ES-I3 (cell line): Measurements from ENCODE around the gene MAP2K5.

ENCODE experiments used
- H3K36me3 ChIP-seq: 2 replicates; pipeline ENCODE4 v1.6.1; 2013; ENCODE audit warnings: mild to moderate bottlenecking, low read length, control low read depth, moderate library complexity; ENCODE audit not compliant: insufficient read depth
- H3K4me1 ChIP-seq: 2 replicates; pipeline ENCODE4 v1.6.1; 2013; ENCODE audit warnings: mild to moderate bottlenecking, control low read depth, low read length; ENCODE audit not compliant: insufficient read depth
- H3K9ac ChIP-seq: 2 replicates; pipeline ENCODE4 v1.6.1; 2013; ENCODE audit warnings: low read depth, mild to moderate bottlenecking, low read length, moderate library complexity
- H3K9me3 ChIP-seq: 2 replicates; pipeline ENCODE4 v1.6.1; 2013; ENCODE audit warnings: mild to moderate bottlenecking, low read length, moderate library complexity; ENCODE audit not compliant: control insufficient read depth, insufficient read depth

The MAP2K5 gene

DNA sequence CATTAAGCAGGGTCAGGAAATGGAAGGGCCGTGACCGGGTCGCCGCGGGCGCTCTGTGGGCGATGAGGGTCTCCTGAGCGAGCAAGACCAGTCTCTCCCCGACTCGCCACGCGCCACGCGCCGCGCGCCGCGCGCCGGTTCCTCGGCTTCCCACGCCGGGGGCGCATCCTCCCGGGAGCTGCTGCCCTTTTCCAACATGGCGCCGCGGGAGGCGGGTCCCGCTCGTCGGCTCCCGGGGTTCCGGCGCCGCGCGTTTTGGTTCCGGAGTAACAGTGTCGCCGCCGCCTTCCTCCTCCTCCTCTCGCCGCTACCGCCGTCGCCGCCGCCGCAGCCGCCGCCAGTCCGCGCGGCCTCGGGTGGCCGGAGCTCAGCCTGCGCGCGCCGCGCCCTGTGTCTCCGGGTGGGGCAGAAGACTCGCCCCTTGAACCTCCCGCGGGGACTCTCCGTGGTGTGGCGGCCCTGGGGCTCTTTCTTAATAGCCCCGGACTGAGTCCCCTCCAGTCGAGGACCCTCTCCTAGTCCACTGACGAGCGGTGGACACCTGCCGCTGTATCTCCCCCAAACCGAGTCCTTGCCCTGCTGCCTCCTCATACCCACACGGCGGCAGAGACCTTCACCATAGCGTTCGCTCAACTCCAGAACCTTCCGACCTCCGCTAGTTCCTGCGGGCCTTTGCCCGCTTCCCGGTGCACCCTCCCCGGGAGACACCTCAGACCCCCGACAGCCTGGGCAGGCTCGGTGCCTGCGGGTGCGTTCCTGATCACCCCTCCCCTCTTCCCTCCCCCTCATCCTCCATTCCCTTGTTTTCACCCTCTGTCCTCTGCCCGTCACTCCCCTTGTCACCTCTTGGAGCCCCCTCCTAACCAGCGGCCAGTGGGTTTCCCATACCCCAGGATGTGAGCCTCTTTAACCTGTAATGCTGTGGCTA lies at the start of gene MAP2K5:
MAP2K5 (plus strand) TSS at position 284 of the 928 bp plus-strand sequence; CDS start at position 917, 633 bp downstream.
- H3K4me1 ChIP-seq, result peaks cover under 1% of the 10 kb centered on the region; the same call in 1 of the 2 replicates
- H3K9me3 ChIP-seq, result no peaks in the 10 kb centered on the region
- no peaks in the 10 kb centered on the region; the same call in 1 of the 2 replicates for H3K36me3 ChIP-seq
- peak within 1 kb of the TSS; percentile 88 for H3K9ac ChIP-seq

DNA sequence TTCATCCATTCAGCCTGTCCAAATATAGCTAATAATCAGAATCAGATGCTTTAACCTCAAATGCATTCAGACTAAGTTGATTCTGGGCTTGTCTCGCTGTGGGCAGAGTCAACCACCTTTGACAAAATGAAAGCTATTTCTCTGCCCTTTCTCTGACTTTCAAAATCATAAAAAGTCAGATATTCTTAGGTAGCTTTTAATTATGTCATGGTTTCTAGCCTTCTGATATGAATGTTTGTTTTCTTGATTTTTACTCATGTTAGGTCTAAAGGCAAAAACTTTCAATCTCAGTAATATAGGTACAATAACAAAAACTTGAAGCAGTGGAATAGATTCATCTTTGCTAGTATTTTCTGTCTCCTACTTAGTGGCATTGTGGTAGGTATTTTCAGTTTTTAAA lies 46.9 kb upstream of the MAP2K5 start:
- Histone ChIP-seq H3K9me3 (no peaks in the 10 kb centered on the region), H3K9ac (no peak overlapping the region), H3K4me1 (peaks cover 4% of the 10 kb centered on the region; the same call in 1 of the 2 replicates), H3K36me3 (no peaks in the 10 kb centered on the region)

DNA sequence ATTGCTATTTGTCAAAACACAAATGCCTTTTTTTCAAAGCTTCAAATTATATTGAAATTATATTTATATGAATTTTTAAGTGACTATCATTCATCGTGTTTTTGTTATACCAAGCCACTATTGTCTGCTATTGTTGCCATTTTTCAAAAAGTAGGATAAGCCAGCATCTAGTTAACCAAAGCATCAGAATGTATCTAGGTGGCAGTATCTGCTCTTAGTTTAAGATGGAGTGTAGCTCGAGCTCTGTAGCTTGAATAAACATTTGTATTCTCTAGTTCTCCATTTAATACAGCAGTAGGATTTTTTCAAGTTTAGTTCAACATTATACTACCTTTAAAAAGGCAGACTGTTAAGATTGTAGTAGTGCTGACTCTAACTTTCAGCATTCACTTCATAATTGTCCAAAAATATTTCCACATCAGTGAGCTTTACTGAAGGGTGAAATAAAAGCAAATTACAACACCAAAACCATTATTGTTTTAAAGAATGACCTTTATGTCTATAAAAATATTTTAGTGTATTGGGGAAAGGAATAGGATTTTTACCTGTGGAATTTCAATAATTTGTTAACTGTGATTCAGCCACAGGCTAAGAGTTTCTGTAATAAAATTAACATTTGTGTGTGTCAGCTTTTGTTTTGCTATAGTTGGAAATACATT lies 41.2 kb upstream of the MAP2K5 start:
- Histone ChIP-seq H3K9me3 (no peaks in the 10 kb centered on the region), H3K9ac (no peak overlapping the region), H3K4me1 (peaks cover 8% of the 10 kb centered on the region; the same call in 1 of the 2 replicates), H3K36me3 (no peaks in the 10 kb centered on the region)

DNA sequence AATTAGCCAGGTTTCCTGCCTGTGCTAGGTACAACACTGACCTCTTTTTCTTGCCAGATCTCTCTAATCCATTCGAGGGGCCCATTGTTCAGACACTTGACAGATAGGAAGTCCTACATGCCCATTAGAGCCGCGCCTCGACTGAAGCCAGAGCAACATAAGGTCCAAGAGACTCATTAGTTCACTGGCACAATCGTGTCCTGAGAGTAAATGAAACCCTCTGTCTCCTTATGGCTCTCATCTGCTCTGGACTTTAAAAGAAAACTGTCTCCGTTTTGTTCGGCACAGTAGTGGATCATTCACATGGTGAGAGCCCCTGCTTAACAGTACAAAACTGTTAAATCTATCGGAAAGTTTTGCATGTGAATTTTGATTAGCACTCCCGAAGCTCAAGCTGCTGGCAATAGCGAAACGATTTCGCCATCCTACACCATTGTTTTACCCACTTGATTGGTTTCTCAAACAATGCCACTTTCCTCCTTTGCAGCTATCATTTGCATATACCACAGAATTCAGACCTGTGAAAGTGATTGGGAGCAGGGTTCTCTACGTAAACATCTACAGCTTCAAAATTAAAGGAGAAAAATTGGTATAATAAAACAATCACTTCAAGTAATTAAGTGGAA lies 40.6 kb upstream of the MAP2K5 start:
- Histone ChIP-seq H3K9me3 (no peaks in the 10 kb centered on the region), H3K9ac (no peak overlapping the region), H3K36me3 (no peaks in the 10 kb centered on the region)

DNA sequence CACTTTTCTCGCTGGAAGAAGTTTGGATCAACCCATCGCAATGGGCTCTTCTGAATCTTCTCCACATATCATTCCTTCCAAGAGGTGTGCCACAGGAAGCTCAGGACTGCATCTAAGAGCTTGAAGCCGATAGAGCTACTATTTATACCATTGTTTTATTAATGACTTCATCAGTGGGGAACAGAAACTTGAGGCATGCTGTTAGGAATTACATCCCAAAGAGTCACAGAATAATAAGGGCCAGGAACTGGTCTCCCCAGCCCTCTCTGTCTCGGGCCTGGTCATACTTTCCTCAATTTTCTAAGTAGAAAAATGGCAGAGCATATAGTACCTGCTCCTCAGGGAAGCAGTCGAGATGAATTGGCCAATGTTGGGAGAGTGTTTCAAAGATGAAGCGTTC lies 38.4 kb upstream of the MAP2K5 start:
- no peaks in the 10 kb centered on the region for H3K36me3 ChIP-seq
- peaks cover 8% of the 10 kb centered on the region; the same call in 1 of the 2 replicates for H3K4me1 ChIP-seq
- no peaks in the 10 kb centered on the region for H3K9me3 ChIP-seq
- H3K9ac ChIP-seq, result no peak overlapping the region

More for the DNA sequence above, 40.6 kb upstream of the MAP2K5 start:
- peaks cover 8% of the 10 kb centered on the region; the same call in 1 of the 2 replicates for H3K4me1 ChIP-seq

DNA sequence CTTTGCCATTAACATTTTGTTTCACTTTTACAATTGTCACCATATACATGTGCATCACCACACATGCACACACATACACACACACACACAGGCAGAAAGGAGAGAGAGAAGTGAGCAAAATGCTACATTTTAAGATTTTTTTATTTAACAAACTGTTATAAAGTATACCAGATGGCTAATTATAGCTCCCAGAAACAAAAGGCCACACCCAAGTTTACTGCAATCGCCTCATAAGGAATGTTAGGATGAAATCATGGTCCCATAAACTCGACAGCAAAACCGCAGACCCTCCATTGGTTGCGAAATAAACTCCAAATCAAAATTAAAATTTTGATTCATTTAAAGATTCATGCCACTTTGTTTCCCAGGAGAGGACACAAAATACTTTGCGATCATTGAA lies 37.7 kb upstream of the MAP2K5 start:
- H3K4me1 ChIP-seq, result peaks cover 8% of the 10 kb centered on the region; the same call in 1 of the 2 replicates
- no peak overlapping the region for H3K9ac ChIP-seq
- H3K36me3 ChIP-seq, result no peaks in the 10 kb centered on the region
- H3K9me3 ChIP-seq, result no peaks in the 10 kb centered on the region

DNA sequence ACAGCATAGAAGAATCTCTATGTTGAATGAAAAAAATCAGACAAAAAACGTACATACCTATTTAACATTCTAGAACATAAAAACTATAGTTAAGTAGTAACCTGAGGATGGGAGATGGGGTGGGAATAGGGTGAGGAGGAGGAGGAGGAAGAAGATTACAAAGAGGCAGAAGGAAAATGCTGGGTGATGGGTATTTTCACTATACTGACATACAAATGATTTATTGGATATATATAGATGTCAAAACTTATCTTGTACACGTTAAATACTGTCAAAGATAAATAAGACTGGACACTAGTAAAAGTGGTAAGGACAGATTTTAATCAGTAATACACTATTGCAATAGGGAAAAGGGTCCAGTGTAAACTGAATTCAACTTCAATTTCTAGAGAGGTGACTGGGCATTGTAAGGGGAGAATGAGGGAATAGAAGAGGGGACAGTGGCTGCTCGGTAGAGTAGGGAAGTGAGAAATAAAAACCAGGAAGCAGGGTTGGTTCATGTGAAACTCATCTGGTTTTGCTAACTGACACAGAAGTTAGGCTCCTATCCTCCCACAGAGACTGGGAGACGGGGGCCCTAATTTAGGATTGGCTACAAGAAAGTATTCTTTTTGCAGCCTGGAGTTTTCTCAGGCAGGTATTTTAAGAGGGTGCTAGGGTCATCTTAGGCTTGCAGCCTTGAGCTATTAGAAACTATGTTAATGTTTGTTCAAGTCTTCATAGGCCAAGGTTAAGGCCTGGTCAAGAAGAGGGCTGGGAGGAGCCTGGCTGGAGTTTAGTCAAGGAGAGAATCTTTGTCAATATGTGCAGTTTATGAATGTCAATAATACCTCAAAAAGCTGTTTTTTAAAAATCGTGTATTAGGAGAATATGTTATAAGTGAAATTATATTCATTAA lies 36.6 kb upstream of the MAP2K5 start:
- Histone ChIP-seq H3K9ac (no peak overlapping the region), H3K36me3 (no peaks in the 10 kb centered on the region), H3K9me3 (no peaks in the 10 kb centered on the region), H3K4me1 (peaks cover 8% of the 10 kb centered on the region; the same call in 1 of the 2 replicates)

DNA sequence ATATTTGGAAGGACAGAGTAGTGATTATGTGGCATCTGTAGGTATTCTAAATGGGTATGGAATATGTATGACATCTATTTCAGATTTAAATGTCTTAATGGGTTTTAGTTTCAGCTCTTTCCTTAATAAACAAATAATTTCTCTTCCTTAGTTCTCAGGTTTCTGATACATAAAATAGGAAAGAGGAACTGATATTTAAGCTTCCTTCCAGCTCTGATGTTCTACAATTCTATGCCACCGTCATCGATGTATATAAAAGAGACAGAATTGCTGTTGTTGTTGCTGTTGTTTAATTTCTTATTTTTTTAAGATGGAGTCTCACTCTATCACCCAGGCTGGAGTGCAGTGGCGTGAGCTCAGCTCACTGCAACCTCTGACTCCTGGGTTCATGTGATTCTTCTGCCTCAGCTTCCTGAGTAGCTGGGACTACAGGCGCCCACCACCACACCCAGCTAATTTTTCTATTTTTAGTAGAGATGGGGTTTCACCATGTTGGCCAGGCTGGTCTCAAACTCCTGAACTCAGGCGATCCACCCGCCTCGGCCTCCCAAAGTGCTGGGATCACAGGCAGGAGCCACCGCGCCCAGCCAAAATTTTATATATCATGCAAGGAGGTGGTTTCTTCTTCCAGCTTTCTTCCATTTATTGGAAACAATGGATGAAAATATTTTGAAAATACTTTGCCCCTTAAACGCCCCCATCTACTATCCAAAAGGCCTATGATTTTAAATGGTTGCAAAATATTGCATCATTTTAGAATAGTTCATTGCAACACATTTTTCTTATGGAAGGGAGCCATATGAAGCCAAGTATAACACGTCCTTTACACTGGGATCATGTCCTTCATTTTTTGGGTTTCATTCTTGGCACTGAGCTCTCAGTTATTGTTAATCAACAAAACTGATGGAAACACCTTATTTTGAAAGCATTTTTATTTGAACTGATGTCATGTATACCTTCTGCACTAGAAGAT lies 35.4 kb upstream of the MAP2K5 start:
- no peak overlapping the region for H3K9ac ChIP-seq
- peaks cover 2% of the 10 kb centered on the region; the same call in 1 of the 2 replicates for H3K4me1 ChIP-seq
- no peaks in the 10 kb centered on the region for H3K9me3 ChIP-seq
- H3K36me3 ChIP-seq, result no peaks in the 10 kb centered on the region

DNA sequence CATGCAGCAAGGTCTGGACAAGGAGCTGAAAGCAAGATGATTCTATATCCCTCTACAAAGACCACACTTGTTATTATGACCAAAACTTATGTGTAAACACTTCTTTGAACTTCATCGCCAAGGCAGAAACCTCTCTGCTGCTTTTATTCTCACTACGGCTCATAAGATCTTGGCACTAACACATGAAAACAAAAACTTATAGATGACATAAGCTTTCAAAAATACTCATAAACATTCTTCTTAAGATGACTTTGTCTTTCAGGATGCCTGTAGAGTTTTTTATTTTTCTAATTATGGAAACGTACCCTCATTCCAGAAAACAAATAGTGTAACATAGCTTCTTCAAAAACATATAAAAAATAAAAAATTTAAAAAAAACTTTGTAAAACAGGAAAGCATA lies 34.1 kb upstream of the MAP2K5 start:
- H3K9ac ChIP-seq, result no peak overlapping the region
- no peaks in the 10 kb centered on the region for H3K9me3 ChIP-seq
- H3K36me3 ChIP-seq, result no peaks in the 10 kb centered on the region
- H3K4me1 ChIP-seq, result no peaks in the 10 kb centered on the region

DNA sequence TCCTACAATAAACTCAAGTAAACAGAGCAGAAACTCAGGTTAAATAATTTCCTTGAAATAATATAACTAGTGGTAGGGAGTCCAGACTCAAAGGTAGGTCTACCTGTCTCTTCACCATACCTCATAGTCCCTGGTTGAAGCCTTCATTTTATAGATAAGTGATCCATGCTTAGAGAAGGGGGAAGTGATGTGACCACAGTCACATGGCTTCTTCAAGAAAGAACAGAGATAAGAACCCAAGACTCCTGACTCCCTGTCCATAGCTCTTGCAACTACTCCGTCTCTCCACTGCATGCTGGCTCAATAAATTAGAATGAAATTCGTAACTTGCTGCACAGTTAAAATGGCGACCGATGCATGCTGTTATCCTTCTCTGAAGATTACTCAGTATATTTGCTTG lies 32.6 kb upstream of the MAP2K5 start:
- Histone ChIP-seq H3K4me1 (no peaks in the 10 kb centered on the region), H3K9ac (no peak overlapping the region), H3K36me3 (no peaks in the 10 kb centered on the region), H3K9me3 (no peaks in the 10 kb centered on the region)

DNA sequence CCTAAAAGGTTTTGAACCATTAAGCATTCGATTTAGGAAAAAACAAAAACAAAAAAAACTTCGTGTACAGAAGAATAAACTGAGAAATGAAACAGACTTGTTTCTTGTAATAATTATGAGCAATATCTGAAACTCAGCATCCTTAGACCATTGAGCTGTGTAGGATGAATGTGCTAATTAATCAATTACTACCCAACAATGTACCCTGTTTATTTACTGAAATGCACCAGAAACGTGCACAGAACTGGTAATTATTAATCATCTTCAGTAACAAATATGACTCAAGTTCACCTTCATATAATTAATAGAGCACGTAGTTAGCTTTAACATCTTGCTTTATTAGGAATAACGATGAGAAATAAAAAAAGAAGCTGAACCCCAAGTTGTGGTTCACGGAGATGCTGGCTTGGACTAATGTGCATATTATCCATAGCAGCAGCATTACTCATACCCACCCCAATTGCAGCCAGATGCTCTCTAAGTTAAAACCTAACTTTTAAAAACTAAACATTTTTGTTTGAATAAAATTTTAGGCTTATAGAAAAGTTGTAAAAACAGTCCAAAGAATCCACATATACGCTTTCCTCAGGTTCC lies 31.8 kb upstream of the MAP2K5 start:
- Histone ChIP-seq H3K9ac (no peak overlapping the region), H3K36me3 (no peaks in the 10 kb centered on the region), H3K4me1 (no peaks in the 10 kb centered on the region), H3K9me3 (no peaks in the 10 kb centered on the region)

DNA sequence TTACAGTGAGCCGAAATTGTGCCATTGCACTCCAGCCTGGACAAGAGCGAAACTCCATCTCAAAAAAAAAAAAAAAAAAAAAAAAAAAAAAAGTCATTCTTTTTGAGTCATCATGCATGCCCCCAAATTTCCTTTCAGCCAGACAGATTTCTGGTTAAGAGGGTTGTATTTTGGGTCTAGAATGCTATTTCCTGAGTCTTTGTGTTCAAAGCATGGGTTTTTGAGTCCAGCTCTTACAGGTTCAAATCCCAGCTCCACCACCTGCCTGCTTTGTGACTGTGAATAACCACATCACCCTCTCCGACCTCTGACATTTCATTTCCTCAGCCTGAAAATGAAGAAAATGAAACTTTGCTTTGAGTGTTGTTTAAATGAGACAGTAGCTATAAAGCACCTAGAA lies 30.9 kb upstream of the MAP2K5 start:
- Histone ChIP-seq H3K36me3 (no peaks in the 10 kb centered on the region), H3K4me1 (no peaks in the 10 kb centered on the region), H3K9ac (no peak overlapping the region), H3K9me3 (no peaks in the 10 kb centered on the region)
